ENCODE data around the gene AP5B1.

DNA sequence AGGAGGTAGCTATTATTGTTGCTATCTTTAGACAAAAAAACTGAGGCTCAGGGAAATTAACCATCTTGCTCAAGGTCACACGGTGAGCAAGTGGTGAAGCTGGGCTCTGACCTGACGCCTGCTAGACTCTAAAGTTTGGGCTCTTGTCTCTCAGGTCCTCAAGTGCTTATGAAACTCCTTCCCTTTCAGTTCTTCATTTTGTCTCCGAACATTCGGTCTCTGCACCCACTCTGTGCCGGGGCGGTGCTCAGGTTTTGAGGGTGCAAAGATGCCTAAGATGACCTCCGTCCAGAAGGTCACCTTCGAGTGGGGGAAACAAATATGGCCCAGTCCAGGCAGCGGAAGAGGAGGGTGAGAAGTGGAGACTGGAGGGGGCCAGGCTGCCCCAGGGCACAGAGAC lies 22.1 kb upstream of the AP5B1 start:
- TF ChIP-seq, protein P1, sequence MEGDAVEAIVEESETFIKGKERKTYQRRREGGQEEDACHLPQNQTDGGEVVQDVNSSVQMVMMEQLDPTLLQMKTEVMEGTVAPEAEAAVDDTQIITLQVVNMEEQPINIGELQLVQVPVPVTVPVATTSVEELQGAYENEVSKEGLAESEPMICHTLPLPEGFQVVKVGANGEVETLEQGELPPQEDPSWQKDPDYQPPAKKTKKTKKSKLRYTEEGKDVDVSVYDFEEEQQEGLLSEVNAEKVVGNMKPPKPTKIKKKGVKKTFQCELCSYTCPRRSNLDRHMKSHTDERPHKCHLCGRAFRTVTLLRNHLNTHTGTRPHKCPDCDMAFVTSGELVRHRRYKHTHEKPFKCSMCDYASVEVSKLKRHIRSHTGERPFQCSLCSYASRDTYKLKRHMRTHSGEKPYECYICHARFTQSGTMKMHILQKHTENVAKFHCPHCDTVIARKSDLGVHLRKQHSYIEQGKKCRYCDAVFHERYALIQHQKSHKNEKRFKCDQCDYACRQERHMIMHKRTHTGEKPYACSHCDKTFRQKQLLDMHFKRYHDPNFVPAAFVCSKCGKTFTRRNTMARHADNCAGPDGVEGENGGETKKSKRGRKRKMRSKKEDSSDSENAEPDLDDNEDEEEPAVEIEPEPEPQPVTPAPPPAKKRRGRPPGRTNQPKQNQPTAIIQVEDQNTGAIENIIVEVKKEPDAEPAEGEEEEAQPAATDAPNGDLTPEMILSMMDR (IDR thresholded peaks at IDR 0.05), result no peak
- no peak for TF ChIP-seq POLR2A (IDR thresholded peaks at IDR 0.05)
